ENCODE measurements around the gene MINDY3. TPM values are rescaled to one million over a fixed set of nuclear protein-coding genes. Genes with fewer than 3 reads are reported as not detected.
A peak's percentile ranks its signal among the peaks of the same experiment; 100 is the strongest.
"Not testable (repeated sequence)": the region's sequence is repeated elsewhere in the genome, so short reads cannot be mapped to it uniquely, and the experiment has no call there.

MINDY3 gene
- polyA plus RNA-seq, 10 donors, result 22.0 to 40.0 (median 28.1) TPM

DNA sequence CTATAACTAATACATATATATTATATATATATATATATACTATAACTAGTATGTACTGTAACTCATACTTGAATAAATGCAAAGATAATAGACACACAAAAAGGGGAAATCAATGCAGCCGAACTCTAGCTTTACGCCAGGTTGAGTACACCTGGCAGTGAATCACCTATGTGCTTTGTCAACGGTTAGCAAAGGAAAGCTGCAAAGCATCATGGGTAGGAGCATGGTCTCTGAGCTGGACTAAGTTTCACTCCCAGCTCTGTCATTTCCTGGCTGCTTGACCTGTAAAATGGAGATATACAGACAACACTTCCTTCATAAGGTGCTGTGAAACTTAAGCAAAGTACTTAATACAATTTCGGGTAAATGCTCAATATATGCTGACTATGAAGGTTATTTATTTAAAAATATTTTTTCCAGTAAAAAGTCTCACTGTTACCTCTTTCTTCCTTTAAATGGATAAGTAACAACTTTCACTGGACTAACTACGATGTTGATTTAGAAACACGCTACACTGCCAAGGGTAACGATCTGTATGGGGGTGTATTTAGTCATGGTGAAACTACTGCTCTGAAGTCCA, 78.8 kb downstream of the MINDY3 start:
- DNase-seq, result no peak

DNA sequence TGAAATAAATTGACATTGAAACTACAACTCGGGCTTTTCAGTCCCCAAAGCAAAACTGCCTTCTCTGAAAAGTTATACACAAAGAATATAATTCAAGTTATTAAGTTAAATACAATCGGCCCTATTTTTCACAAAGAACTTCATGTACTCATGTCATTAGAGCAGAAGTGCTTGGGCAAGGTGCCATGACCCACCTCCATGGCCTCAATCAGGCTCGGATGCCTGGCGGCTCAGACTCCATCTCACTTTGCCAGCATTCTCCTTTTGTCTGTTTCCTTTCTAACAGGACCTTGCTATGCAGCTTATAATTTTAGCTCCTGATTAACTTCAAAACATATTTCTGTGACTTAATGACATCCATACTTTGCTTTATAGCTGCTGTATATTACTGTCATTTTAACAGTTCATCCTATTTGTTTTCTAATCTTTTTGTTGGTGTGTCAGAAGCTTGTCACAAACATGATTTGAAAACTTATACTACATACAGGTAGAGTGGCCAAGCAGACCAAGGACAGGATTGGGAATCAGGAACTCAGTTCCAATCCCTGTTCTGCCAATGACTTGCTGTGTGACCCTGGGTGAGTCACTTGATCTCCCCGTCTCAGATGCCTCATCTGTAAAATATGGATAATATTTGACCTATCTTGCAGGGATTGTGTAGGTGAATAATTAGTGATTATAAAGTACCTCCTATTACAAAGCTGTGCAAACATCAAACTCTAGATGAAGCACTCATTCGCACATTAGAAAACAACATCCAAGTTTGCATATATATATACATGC, 79.8 kb downstream of the MINDY3 start:
- DNase-seq, result peak in 2 of 3 donors; percentile 14 to 22

DNA sequence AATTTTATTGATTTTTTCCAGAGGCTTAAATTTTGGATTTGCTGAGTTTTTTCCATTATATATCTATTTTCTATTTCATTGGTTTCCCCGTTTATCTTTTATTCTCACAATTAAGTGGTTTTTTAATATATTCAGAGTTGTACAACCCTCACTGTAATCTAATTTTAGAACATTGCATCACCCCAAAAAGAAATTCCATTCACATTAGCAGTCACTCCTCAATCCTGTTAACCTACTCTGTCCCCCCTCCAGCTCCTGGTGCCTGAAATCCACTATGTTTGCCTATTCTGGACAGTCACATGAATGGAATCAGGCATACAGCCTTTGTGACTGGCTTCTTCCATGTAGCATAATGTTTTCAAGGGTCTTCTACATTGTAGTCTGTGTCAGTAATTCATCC, 84.8 kb downstream of the MINDY3 start:
- peak in 1 of 3 donors; percentile 58 for DNase-seq

DNA sequence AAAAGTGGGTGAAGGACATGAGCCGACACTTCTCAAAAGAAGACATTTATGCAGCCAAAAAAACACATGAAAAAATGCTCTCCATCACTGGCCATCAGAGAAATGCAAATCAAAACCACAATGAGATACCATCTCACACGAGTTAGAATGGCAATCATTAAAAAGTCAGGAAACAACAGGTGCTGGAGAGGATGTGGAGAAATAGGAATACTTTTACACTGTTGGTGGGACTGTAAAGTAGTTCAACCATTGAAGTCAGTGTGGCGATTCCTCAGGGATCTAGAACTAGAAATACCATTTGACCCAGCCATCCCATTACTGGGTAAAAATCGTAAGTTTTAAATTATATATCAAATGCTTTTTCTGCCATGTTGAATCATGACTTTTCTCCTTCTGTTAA, 85.8 kb downstream of the MINDY3 start:
- not testable (repeated sequence) for DNase-seq

DNA sequence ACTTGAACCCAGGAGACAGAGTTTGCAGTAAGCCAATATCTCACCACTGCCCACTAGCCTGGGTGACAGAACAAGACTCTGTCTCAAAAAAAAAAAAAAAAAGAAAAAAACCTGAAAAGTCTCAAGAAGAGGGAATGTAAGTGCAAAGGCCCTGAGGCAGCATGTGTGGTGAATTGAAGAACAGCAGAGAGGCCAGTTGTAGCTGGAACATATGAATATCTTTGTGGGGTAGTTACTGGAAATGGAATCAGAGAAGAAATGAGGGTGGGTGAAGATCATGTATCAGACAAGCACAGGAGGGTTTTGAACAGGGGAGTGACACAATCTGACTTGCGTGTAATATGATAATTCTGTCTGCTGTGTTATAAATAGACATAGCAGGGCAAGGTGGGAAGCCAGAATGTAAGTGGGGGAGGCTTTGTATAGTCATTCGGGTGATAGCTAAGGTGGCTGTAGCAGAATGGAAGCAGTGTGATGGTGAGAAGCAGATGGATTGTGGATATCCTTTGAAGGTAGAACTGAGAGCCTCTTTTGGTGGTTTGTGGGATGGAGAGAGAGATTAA, 95.3 kb downstream of the MINDY3 start:
- no peak for DNase-seq

DNA sequence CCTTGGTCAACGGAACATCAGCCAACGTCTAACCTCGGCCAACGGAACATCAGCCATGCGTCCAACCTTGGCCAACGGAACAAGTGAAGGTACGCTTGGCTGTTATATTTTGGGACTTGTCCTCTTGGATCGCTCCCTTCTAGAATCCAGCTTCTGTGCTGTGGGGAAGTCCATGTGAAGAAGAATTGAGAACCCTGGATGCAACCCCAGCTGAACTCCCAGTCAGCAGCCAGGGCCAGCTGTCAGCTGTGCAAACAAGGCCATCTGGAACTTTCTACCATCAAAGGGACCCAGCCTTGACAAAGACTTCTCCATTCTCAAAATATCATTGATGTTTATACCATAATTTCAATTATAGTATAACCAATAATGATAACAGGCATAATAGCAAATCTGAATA, 97.3 kb downstream of the MINDY3 start:
- no peak for DNase-seq

DNA sequence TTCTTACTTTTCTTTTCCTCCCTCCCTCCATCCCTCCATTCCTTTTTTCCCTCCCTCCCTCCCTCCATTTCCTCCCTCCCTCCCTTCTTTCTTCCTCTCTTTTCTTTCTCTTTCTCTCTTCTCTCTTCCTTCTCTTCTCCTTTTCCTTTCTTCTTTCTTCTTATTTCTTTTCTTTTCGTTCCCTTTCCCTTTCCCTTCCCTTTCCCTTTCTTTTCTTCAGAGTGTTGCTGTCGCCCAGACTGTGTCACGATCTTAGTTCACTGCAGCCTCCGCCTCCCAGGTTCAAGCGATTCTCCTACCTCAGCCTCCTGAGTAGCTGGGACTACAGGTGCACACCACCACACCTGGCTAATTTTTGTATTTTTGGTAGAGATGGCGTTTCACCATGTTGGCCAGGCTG, 98.1 kb downstream of the MINDY3 start:
- not testable (repeated sequence) for DNase-seq

DNA sequence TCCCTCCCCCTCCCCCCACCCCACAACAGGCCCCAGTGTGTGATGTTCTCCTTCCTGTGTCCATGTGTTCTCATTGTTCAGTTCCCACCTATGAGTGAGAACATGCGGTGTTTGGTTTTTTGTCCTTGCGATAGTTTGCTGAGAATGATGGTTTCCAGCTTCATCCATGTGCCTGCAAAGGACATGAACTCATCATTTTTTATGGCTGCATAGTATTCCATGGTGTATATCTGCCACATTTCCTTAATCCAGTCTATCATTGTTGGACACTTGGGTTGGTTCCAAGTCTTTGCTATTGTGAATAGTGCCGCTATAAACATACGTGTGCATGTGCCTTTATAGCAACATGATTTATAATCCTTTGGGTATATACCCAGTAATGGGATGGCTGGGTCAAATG, 99.1 kb downstream of the MINDY3 start:
- not testable (repeated sequence) for DNase-seq

DNA sequence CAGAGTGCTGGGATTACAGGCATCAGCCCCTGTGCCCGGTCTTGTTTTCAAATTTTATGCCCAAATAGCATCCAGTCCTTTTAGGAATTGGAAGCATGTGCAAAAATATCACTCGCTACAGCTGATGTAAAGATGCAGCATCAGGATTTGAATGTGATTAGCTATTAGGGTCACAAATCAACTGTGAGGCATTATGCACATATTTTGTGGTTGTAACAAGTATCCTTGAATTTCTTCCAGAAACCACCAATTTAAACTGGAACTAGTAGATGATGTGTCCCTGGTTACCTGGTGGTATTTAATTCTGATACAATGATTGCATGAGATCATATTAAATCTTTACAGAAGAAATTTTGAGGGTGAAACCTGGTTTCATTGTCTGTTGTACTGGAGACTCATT, 99.6 kb downstream of the MINDY3 start:
- no peak for DNase-seq

DNA sequence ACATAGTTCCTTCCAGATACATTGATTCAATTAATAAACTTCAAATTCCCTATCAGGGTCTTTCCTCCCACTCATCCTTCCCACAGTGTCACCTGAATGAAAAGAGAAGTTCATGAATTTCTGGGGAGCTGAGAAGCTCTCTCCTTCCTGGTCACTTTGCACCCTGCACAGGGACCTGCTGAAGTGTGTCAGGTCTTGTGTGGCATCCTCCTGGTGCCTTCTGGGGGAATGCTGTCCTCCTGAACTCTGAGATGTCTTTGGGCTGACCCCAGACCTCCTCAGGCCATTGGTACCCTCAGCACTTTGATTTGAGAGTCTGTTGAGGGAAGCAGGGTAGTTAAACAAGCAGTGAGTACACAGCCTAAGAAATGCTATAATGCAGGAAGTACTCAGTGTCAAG, 101.0 kb downstream of the MINDY3 start:
- DNase-seq, result no peak

DNA sequence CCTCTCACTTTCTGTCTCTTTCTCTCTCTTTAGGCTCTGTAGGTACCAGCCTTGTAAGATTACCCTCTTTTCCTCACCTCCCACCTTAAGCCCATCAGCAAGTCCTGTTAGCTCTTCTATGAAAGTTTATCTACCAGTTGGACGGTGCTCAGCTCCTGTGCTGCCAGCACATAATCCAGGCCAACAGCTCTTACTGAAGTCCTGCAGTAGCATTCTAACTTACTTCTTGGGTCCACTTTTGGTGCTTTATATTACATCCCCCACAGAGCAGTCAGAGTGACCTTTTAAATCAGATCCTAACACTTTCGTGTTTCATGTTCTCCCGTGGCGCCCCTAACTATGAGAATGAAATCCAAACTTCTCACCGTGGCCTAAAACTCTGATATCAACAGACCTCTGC, 101.7 kb downstream of the MINDY3 start:
- no peak for DNase-seq

DNA sequence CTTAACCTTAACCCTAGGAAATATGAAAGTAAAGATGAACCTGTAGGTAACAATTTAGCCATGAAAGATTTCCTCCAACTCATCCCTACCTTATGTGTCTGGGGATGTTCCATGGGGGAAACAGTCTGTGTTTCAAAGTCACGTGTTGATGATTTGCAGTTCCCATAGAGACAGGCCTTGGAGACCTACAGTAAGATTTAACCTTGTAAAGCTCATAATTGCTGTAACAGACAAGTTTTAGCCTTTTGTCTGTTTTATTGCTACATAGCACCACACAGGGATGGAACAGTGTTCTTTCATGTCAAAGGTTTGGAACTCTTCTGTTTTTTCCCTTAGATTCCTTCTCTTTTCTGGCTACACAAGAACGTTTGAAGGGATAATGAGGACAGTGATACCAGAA, 105.4 kb downstream of the MINDY3 start:
- DNase-seq, result peak in 1 of 3 donors; percentile 64

DNA sequence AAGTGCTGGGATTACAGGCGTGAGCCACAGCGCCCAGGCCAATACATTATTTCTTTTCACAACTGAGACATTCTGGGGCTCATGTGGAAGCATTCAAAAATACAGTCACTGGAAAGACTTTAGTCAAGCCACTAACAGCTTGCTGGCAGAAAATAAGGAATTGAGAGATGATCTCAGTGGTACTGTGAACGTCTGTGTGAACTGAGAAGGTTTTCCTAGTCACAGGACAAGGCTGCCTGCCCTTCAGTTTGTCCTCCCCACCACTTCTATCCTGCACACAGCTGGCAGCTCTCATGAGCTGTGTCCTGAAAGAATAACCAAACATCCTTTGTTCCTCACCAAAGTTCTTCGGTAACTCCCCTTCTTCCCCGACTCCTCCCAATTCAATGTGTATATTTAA, 109.3 kb downstream of the MINDY3 start:
- peak in 2 of 3 donors; percentile 66 to 82 for DNase-seq

DNA sequence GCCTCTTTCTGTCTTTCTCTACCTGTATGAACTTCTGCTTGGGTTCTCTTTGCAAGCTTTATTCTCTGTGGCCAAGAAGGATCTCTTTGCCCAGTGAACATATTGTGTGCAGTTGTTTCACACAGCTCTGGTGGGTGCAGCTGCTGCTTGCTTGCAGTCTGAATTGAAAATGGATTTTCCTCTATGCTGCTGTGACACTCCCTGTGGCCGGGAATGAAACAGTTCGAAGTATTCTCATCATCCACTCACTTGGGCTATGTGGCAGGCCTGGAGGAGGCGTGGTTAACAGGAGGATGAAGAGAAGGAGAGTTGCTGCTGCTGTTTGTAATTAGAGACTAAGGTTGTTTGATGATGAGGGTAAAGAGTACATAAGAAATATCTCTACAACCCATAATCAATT, 112.2 kb downstream of the MINDY3 start:
- peak in 2 of 3 donors; percentile 44 to 79 for DNase-seq

DNA sequence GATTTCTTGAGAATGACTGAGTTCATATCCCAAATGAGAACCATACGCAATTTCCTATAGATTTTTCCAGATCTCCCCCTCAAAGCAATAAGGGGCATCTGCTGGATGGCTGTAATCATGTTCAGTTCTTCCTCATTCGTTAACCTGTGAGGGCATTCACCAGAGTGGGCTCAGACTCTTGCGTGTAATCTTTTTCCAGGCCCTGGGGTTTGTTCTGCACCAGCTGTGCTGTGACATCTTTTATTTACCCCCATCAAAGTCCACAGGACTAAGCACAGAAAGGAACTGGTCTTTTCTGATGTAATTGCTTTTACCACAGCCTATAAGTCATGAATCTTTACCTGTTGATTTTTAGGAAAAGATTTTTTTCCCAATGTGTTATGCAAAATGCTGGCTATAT, 112.7 kb downstream of the MINDY3 start:
- no peak for DNase-seq

DNA sequence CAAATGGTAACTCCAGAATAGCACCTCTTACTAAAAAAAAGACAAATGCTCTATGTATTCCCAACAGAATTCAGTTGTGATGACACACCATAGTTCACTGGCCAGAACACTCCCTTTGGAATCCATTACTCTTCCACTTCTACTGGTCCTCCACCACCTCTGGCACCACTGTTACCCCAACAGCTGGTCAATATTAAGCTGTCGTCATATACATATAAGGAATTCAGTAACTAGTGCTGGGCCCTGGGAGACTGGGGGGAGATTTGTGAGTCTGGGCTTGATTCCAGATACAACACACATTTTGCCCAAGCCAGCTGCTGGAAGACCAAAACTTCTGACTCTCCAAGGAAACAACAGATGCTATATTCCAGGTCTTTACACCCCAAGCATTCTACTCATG, 114.6 kb downstream of the MINDY3 start:
- peak; percentile 78 to 93 (median 80) for DNase-seq

DNA sequence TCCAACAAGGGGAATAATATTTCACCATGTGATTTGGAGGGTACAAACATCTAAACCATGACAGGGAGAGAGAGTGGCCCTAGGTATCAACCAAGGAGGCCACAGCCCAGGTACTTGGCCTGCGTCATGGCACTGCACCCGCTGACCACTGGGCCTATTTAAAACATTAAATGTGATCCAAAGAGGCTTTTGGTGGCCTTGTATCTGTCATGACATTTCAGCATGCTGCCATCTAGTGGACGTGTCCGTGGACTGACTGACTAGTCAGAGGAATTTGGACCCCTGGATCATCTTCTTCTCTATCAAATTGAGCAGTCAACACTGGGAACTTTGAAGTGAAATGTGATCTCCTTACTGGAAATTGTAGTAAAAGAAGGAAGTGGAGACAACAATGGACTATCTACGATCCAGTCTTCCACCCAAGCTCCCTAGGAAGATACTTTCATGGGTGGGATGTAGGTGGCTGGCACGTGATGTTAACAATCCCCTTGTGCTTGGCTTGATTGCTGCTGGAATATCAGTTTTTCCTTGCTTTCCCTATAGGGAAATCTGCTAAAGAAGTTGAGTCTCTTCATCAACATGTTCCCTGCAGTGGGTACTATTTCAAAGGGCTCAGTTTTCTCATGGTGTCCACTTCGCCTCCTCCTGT, 116.0 kb downstream of the MINDY3 start:
- DNase-seq, result peak in 1 of 3 donors; percentile 37

DNA sequence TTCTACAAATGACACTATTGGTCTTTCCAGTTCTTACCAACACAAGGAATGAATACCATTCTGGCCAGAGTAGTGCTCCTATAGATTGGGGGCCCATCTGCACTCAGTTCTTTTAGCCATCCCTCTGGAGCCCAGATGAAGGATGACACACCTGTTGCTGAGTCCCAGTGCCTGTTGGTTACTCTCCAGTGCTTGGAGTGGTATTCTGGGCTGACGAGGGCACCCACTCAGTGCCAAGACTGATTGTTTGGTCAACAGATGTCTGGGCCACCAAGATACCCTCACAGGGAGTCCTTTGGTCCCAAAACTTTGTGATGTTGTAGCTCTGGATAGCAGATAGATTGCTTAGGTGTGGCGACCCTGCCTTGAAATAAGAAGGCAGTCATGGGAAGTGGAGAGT, 116.9 kb downstream of the MINDY3 start:
- no peak for DNase-seq

DNA sequence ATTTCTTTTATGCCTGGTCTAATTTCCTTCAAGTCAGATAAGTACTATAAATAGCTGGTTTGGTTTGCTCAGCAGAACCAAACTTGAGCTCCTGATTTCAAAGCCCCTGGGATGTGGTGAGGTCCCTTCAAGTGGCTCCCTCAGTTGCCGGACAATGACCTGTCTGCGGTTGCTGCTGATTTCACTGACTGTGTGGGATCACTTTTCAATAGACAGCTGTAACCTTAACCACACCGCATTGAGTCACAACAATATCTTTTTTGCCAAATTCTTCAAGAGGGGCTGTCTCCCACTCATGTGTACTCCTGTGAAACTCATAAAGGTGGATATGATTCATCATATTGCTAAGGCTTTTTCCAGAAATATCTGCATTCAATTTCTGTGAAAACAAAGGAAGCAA, 117.5 kb downstream of the MINDY3 start:
- peak in 1 of 3 donors; percentile 47 for DNase-seq

DNA sequence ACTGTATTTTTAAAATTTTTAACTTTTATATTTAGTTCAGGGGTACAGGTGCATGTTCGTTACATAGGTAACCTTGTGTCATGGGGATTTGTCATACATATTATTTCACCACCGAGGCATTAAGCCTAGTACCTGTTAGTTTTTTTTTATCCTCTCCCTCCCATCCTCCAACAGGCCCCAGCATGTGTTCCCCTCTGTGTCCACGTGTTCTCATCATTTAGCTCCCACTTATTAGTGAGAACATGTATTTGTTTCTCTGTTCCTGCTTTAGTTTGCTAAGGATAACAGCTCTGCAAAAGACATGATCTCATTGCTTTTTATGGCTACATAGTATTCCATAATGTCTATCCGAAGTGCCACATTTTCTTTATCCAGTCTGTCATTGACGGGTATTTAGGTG, 118.2 kb downstream of the MINDY3 start:
- DNase-seq, result no peak

DNA sequence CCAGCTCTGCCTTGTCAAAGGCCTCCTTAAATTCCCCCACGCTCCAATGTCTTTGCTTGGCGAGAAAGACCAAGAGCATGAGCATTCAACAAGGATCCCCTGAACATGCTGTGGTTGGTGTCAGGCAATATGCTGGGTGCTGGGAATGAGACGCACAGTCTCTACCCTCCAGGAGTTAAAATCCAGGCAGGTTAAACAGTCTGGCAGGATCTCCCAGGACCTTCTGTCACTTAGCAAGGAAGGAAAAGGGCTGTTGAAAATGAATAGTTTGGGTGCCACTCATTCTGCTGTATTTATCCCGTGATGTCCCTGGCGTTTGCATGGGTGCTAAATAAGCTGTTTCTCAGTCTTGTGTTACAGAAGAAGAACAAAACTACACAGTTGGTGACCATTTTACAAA, 118.7 kb downstream of the MINDY3 start:
- DNase-seq, result no peak

DNA sequence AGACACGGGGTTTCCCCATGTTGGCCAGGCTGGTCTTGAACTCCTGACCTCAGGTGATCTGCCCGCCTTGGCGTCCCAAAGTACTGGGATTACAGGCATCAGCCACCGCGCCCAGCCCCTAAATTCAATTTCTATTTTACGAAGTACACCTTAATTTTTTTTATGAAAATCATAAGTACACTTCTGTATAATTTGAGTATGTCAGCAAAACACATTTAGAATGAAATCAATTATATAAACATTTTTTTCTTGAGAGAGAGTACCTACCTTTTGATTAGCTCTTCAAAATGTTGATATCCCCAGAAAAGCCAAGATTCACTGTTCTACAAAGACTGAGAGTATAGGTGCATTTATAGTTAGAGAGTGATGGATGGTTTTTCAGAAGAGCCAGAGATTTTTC, 120.0 kb downstream of the MINDY3 start:
- no peak for DNase-seq
